Stimulated activated CD8-positive, alpha-beta memory T cell treated with anti-CD3 and anti-CD28 coated beads, Interleukin-12 subunit alpha, Interleukin-12 subunit beta, amount 100 ng/mL, for 4 hours (primary cell): Measurements from ENCODE around the gene RNGTT.

Experiments used
- DNase-seq: peaks from one replicate; pipeline ENCODE4 v3.0.0-alpha.2; 2020; ENCODE audit warnings: low read depth

The RNGTT gene

GRCh38 chr6:88586371-88587149 lies 376.9 kb downstream of the RNGTT start:
- no peak for DNase-seq

GRCh38 chr6:88585276-88585692 lies 378.1 kb downstream of the RNGTT start:
- no peak for DNase-seq

GRCh38 chr6:88584581-88585275 lies 378.7 kb downstream of the RNGTT start:
- DNase-seq: no peak

- no peak for DNase-seq
Observed at GRCh38 chr6:88577461-88577860, 386.0 kb downstream of the RNGTT start.

- DNase-seq: no peak
Observed at GRCh38 chr6:88575536-88575935, 387.9 kb downstream of the RNGTT start.

- no peak for DNase-seq
Observed at GRCh38 chr6:88574651-88575050, 388.8 kb downstream of the RNGTT start.

GRCh38 chr6:88574031-88574430 lies 389.4 kb downstream of the RNGTT start:
- no peak for DNase-seq

- DNase-seq: no peak
Observed at GRCh38 chr6:88573561-88573960, 389.9 kb downstream of the RNGTT start.

GRCh38 chr6:88572449-88573139 lies 390.8 kb downstream of the RNGTT start:
- DNase-seq: no peak

- DNase-seq: no peak
Observed at GRCh38 chr6:88569959-88570358, 393.5 kb downstream of the RNGTT start.

GRCh38 chr6:88567696-88568095 lies 395.7 kb downstream of the RNGTT start:
- DNase-seq: no peak

- no peak for DNase-seq
Observed at GRCh38 chr6:88566746-88567534, 396.5 kb downstream of the RNGTT start.

- no peak for DNase-seq
Observed at GRCh38 chr6:88565836-88566235, 397.6 kb downstream of the RNGTT start.

- no peak for DNase-seq
Observed at GRCh38 chr6:88565409-88565811, 398.0 kb downstream of the RNGTT start.

GRCh38 chr6:88563277-88563625 lies 400.2 kb downstream of the RNGTT start:
- DNase-seq: no peak

- no peak for DNase-seq
Observed at GRCh38 chr6:88562353-88563276, 400.8 kb downstream of the RNGTT start.

- DNase-seq: no peak
Observed at GRCh38 chr6:88561954-88562315, 401.5 kb downstream of the RNGTT start.

- no peak for DNase-seq
Observed at GRCh38 chr6:88561034-88561953, 402.1 kb downstream of the RNGTT start.
